ENCODE results near the gene ABCB11. TPM values are rescaled to one million over a fixed set of nuclear protein-coding genes. Genes with fewer than 3 reads are reported as not detected.
"Not testable (repeated sequence)": the region's sequence is repeated elsewhere in the genome, so short reads cannot be mapped to it uniquely, and the experiment has no call there.

ABCB11 gene
- polyA plus RNA-seq, 4 donors: 0.31 TPM; not detected in 3

GRCh38 chr2:168941297-168941696 lies 89.8 kb downstream of the ABCB11 start:
- DNase-seq (ENCODE audit: low read depth in 4 of 4, low spot score in 3 of 4): no peak

DNA sequence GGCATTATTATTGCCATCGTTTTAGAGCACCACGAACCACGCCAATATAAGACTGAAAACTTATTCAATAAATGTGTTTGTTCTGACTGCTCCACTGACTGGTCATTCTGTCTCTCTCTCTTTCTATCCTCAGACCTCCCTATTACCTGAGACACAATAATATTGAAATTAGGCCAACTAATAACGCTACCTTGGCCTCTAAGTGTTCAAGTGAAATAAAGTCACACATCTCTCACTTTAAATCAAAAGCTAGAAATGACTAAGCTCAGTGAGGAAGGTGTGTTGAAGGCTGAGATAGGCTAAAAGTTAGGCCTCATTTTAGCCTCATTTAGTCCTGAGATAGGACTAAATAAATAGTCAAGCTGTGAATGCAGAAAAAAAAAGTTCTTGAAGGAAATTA lies 91.2 kb downstream of the ABCB11 start:
- DNase-seq (ENCODE audit: low read depth in 4 of 4, low spot score in 3 of 4): no peak

- no peak for DNase-seq (ENCODE audit: low read depth in 4 of 4, low spot score in 3 of 4)
Measured at GRCh38 chr2:168939061-168939460, 92.1 kb downstream of the ABCB11 start.

DNA sequence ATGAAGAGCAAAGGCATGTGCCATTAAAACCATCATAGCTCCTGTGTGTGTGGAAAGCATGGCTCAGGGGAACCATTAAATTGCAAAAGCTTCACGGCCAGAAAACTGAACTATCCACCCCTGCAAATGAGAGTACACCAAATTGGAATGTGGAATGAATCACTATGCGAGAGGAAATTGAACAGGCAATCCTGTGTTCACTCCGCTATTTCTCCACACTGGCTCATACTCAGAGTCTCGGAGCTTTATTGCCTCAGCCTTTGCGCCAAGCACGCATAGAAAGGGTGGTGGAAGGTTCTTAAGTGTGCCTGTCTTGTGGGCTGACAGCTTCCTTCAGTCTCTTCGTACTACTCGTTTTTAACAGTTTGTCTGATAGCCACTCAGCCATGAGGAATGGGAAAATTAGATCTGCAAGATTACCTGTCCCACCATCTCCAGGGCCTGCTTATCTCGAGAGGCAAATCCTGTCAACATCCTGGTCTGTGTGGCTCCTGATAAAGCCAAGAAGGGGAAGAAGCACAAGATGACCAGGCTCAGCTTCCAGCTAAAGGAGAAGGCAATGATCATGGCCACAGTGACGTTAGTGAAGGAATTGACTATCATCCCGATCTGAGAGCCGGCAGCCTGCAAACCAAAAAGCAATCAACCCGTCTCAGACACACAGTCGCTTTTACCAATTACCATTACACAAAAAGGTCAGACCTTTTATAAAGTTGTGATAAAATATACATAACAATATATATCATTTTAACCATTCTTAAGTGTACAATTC lies 95.1 kb downstream of the ABCB11 start:
- DNase-seq (ENCODE audit: low read depth in 4 of 4, low spot score in 3 of 4): no peak

DNA sequence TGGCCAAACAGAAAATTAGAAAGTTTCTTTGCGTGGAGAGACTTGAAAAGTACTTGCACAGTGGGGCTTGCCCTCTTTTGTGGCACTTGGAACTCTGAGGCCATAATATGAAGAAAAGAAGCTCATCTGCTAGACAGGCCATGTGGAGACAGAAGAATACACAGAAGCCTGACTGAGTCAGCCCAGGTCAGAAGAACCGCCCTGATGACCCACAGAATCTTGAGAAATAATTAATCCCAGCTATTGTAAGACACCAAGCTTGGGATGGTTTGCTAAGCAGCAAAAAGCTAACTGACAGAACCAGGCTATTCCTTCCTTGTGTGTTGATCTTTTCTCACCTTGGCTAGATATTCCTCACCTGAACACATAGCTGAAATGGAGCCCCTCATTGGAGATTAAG lies 96.3 kb downstream of the ABCB11 start:
- no peak for DNase-seq (ENCODE audit: low read depth in 4 of 4, low spot score in 3 of 4)

- DNase-seq (ENCODE audit: low read depth in 4 of 4, low spot score in 3 of 4): not testable (repeated sequence)
Measured at GRCh38 chr2:168932174-168932573, 99.0 kb downstream of the ABCB11 start.

DNA sequence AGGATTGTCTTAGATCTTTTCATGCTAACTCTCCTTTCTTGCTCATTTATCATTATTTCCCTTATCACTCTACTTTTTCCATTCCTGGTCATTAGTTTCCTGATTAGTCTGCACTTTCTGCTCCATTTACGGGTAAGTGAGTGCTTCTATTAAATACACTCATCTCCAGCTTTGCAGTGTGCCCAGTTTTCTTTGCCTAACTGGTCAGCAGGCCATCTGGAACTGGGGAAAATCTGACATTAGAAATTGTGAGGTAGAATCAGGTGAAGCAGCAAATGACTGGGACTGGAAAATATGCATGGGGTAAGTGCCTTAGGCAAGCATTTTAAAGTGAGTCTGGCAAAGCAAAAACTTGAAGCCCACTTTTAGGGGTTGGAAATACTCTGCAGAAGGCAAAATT lies 100.9 kb downstream of the ABCB11 start:
- DNase-seq (ENCODE audit: low read depth in 4 of 4, low spot score in 3 of 4): no peak

- DNase-seq (ENCODE audit: low read depth in 4 of 4, low spot score in 3 of 4): no peak
Measured at GRCh38 chr2:168929031-168929430, 102.1 kb downstream of the ABCB11 start.

DNA sequence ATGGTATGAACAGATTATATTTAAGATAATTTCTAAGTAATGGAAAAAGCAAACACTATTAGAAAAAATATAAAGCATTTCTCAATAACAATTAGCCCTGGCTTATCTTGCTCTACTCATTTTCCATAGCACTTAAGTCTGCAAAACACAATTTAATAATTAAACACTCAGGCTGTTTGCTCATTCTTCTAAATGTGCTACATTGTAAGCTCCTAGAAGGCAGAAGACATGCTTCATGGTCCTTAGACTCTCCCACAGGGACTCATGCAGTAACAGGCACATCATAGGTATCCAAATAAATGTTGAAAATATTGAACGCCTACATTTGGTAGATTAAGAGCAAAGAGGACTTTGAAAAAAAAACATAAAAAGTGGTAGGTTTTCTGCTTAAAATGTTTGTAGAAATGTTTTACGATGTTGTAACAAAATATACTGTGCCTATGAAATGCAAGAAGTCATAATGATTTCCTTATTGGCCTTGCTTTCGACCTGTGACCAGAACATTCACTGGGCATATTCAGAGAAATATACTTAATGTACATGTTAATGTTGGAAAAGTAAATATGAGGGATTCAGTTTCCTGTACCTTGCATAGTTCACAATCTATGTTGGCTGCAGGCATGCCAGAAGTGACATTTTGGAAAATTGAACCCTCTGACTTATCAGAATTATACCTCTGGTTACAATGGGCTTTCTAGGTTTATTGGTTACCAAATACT lies 102.9 kb downstream of the ABCB11 start:
- DNase-seq (ENCODE audit: low read depth in 4 of 4, low spot score in 3 of 4): no peak

DNA sequence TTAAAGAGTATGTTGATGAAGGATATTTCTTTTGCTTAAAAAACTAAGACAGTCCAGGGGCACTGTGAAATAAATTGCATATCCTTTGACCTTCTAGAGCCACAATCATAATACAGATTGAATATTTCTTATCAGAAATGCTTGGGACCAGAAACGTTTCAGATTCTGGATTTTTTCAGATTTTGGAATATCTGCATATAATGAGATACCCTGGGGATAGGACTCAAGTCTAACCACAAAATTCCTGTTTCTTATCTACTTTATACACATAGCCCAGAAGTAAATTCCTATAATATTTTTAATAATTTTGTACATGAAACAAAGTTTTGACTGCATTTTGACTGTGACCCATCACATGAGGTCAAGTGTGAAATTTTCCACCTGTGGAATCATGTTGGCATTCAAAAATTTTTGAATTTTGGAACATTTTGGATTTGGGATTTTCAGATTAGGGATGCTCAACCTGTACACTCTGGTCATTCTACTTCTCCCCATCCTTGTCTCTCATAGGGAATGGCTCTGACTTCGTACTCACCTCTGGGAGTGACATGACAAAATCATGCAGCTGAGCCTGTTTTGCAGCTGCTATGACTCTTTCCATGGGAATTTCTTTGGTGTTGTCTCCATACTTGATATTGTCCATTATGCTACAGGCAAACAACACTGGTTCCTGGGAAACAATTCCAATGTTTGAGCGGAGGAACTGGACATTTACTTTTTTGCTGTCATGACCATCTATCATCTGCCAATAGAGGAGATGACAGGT lies 104.3 kb downstream of the ABCB11 start:
- no peak for DNase-seq (ENCODE audit: low read depth in 4 of 4, low spot score in 3 of 4)

GRCh38 chr2:168920504-168921157 lies 110.5 kb downstream of the ABCB11 start:
- DNase-seq (ENCODE audit: low read depth in 4 of 4, low spot score in 3 of 4): no peak

DNA sequence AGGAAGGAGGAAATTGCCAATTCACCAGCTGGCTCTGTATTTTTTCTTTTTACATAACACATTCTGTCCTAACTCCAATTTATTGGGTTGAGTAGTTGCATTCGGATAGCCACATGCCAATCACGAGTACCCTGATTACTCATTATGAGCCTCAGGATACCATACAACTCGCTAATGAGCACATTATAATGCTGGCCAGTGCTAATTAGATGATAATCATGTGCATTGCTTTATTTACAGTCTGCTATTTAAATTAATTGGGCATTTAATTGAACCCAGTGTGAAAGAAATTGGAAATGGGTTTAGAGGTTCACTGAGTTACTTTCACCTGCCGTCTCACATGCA lies 114.8 kb downstream of the ABCB11 start:
- DNase-seq (ENCODE audit: low read depth in 4 of 4, low spot score in 3 of 4): no peak

GRCh38 chr2:168915441-168916330 lies 115.4 kb downstream of the ABCB11 start:
- DNase-seq (ENCODE audit: low read depth in 4 of 4, low spot score in 3 of 4): no peak

DNA sequence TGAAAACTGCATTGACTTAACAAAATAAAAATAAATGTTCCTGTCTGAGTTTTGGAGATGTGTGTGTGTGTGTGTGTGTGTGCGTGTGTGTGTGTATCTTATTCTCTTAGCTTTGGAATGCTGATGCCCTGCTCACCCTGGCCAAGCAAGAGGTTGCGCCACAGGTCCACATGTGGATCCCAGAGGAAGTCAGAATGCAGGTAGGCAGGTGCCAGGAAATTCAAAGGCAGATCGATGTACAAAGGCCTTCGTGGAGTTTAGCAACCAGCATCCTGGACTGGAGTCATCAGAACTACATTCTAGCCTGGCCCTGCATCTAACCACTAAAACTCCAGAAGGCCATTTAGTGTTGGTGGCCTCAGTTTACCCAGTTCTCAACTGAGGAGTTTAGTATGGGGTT lies 117.6 kb downstream of the ABCB11 start:
- DNase-seq (ENCODE audit: low read depth in 4 of 4, low spot score in 3 of 4): no peak

DNA sequence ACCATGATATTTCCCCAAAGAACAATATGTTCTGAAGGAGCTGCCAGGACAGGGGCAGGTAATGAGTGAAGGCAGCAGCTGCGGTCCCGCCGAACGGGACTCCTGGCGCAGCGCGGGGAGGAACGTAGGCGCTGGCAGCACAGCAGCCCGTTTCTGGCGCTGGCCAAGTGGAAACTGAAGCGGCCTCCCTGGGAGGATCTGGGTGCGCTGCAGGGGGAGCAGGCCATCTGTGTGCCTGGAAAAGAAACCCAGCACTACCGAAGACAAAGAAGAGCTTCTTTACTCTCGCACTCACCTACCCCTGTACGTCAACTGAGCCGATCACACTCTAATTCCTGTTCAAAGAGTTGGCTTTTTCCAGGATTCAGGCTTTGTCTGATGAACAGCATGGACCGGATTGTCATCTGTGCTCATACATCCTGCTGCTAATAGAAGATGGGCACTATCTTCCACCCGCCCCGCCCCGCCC lies 118.2 kb downstream of the ABCB11 start:
- no peak for DNase-seq (ENCODE audit: low read depth in 4 of 4, low spot score in 3 of 4)

DNA sequence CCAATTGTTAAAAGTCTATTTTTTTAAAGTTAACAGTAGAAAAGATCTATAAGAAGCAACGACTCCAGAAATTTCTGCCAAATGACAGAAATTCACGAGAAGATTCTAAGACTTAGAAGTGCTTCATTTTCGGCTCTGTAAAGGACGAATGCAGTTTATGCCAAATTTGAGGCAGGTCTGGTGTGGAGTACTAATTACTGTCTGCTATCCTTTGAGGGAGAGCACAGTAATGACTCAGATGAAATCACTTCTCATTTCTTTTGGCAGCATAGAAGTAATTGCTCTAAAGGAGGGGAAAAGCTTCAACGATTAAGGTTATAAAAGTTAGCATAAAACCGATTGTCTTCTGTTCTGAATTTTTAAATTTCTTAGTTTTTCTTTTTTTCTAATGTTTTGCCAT lies 118.7 kb downstream of the ABCB11 start:
- no peak for DNase-seq (ENCODE audit: low read depth in 4 of 4, low spot score in 3 of 4)

DNA sequence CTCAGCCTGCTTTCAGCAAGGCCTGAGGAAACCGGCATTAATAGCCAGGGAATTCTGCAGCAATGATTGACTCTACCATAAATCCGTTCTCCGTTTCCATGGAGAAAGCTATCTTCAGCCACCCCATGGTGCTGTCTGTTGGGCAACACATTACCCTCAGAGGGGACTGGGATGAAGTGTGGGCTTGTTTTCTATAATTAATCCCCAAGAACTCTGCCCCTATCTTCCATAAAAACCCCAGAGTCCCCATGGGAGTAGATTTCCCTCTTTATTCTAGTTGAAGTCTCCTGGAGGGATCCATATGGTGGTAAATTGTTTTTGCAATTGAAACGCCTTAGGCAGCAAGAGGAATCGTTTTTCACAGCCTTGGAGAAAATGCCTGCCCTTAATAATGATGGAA lies 120.8 kb downstream of the ABCB11 start:
- no peak for DNase-seq (ENCODE audit: low read depth in 4 of 4, low spot score in 3 of 4)

DNA sequence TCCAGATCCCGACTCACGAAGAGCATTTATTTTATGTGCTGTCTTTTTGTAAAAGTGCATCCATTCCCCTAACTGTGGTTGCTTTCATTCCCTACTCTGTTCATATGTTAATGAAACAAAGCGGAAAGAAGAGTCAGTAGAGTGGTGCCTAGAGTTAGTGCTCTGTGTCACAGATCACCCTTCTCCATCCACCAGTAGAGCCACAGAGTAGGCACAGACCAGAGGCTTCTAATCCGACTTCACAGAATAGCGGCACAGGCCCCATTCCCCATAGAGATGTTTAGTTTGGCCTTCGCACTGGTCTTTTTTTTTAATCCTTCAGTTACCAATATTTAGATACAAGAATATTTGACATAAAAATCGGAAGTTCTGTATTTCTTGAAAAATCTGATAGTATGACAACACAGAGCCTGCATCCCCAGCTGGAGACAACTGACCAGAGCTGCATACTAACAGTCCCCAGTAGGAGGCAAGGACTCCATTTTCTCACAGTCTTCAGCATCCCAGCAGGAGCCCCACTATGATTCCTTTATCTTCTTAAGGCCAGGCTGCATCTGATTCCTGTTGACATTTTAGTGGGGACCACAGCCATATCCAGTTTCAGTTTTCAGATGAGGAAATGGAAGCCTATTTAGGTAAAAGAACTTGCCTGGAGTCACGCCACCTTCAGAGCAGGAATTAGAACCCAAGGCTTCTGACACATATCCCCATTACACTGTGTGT lies 123.0 kb downstream of the ABCB11 start:
- no peak for DNase-seq (ENCODE audit: low read depth in 4 of 4, low spot score in 3 of 4)

GRCh38 chr2:168904358-168904757 lies 126.8 kb downstream of the ABCB11 start:
- no peak for DNase-seq (ENCODE audit: low read depth in 4 of 4, low spot score in 3 of 4)

Data from left renal pelvis (tissue), 4 donors.